Stimulated activated naive CD4-positive, alpha-beta T cell treated with Interleukin-2 at 50 U/mL for 16 hours (primary cell): Measurements from ENCODE around the gene ITGA2.

Experiments
- DNase-seq: peaks from one replicate; lab custom pipeline; 2025; lab: John Stamatoyannopoulos, UW

ITGA2 gene

DNA sequence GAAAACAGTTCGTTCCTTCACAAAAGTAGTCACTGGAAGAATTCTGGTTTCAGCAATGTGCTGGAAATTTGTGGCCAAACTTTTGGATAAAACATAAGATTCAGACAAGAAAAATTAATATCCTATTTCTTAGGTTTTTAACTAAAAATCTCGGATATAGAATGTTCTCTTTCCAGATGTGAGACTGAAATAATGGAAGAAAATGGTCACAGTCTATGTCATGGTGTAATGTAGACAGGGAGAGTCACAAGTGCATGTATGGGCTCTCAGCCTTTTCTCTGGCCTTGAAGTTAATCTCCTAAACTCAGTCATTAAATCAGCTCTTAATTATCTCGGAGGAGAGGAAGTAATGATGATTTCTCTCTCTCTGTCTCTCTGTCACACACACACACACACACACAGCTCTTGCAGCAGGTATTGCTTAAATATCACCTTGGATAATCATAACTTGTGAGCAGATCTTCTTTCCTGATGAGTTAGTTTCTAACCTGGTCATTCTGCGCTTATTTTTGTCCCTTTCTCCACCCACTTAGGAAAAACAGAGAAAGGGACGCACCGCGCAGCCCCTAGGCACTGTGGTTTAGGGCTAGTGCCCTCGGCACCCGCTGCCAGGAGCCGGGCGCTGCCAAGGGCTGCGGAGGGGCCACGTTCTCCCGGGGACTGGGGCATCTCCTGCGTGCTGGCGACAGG, 672 bp upstream of the ITGA2 start:
- DNase-seq, result no peak

DNA sequence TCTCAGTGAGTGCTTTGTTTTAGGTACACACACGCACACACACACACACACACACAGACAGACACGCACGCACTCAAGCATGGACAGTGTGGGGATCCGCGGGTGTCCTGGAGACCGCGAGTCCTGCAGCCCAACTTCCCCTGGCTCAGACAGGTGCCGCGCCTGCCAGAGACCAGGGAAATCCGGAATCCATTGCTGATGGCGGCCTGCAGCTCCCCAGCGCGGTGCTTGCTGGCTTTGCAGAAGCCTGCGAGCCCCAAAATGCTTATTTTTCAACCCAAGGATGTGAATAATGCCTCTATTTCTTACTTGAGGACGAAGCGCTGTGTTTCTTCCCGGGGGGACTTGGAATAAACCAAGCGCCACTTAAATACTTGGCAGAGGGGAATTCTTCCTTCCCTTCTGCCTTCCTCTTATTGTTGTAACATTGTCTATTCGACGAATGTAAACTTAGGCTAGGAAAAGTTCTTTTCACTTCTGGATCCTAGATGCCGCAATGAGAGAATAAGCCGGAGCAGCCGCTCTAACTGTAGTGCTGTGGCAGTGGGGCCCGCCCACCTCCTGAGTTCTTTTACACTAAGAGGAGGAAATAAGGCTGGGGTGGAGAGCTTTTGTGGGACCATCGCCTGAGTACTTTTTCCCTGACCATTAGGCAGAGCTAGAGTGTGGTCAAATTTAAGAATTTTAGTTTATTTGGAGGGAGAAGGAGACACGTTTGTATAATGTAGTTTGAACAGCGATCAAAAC, 802 bp downstream of the ITGA2 start:
- no peak for DNase-seq

DNA sequence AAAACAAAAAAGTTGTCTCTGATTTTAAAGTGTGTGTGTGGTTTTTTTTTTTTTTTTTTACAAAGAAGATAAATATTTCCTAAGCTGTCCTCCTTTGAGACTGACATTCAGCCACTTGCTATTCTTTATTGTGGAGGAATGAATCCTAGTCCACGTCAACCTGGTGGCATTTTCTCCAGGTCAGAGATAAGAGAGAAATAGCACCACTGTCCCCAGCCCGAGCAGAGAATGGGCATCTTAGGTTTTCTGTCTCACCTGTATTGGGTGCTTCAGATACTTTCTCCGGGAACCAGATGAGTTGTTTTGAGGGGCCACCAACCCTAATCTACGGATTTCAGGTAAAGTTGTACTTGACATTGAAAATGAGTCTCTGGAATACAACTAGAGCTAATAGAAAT, 1.4 kb downstream of the ITGA2 start:
- no peak for DNase-seq

DNA sequence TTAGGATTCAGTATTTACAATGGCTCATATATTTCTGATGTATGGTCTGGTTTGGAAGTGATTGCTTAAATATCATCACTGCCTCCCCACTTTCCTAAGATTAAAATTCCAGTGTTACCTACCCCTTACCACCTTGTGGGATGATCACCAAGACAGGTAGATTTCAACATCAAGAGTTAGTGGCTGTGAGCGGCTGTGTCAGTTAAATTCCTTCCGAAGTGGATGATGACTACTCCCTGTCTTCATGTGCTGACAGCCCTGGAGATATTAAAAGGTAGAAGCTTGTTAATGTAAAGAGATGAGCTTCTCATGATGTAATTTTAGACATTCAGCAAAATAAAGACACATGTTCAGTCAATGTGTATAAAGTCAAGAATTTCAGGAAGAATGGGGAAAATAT, 4.2 kb downstream of the ITGA2 start:
- no peak for DNase-seq

DNA sequence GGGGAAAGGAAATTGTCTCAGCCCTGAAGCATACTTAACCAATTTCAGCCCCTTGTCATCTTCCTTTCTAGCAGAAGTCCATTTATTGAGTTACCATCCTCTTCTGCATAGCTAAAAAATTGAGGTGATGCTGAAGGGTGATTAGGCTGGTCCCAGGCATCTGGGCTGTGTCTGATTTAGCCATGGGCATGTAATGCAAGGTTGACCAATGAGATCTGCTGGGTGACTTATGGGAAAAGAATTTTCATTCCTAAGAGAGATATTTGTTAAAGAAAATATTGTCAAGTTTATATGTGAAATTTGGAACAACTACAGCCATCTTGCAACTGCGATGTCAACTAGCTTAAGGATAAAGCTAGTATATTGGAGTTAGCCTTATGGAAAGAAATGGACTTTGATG, 5.1 kb downstream of the ITGA2 start:
- DNase-seq, result no peak

DNA sequence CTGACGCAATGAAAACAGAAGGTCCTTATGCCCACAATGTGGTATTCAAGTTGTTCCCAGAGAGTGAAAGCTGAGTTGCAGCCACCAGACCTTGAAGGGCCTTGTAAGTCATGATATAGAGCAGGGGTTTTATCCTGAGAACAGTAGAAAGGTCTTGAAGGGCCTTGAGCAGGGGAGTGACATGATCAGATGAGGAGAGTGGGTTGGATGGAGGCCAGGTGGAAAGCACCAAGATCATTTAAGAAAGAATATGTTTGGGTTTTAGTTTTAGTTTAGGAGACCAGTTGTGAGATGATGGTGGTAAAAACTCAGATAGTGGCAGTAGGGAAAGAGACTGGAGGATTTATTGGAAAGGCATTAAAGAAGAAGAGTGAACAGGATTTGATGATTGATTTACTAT, 5.9 kb downstream of the ITGA2 start:
- DNase-seq, result no peak

DNA sequence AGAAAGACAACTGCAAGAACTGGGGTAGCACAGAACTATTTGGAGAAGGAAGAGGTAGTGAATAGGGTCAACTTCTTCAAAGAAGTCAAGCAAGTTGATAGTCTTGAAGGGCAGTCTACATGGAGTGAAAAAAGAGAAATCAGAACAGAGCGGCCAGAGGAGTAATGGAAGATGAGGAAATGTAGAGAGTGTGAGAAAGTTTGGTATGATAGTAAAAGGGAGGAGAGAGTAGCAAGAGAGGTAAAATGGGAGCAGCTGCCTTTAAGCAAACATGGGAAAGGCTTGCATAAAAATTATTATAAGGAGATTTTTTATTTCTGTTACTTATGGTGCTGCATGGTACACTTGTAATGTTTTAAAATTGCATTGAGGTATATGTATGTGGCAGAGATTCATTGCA, 6.8 kb downstream of the ITGA2 start:
- DNase-seq, result no peak

DNA sequence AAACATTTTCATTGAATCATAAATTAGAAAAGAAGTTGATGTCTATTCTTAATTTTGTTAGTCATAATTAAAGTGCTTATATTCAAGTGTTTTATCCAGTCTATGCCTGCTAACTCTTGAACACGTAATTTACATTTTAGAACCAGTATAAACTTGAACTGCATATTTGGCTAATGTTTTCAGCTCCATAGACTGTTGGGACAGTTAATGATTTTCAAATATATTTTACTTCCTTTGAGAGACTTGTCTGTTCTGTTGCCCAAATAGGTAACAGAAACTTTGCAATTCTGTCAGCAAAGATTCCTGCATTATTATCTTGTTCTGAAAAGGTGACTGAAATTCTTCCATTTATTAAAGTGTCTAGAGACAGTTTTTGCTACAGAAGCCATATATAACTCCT, 7.8 kb downstream of the ITGA2 start:
- no peak for DNase-seq

DNA sequence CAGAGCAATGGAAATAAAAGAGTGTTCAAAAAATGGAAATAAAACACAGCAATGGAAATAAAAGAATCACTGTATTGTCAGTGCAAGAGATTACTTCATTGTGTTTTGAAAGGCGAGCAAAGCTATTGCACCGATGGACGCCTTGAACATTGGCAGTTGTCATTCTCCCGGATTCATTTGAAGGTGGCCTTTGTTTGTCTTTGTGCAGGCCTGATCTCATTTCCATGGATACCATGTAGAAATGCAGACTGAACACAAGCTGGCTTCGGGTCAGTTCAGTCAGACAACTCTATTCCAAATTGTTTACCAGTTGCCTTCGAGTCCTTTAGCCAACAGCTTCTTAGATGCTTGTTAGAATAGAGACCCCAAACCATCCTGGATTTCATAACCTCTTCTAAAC, 8.3 kb downstream of the ITGA2 start:
- no peak for DNase-seq

DNA sequence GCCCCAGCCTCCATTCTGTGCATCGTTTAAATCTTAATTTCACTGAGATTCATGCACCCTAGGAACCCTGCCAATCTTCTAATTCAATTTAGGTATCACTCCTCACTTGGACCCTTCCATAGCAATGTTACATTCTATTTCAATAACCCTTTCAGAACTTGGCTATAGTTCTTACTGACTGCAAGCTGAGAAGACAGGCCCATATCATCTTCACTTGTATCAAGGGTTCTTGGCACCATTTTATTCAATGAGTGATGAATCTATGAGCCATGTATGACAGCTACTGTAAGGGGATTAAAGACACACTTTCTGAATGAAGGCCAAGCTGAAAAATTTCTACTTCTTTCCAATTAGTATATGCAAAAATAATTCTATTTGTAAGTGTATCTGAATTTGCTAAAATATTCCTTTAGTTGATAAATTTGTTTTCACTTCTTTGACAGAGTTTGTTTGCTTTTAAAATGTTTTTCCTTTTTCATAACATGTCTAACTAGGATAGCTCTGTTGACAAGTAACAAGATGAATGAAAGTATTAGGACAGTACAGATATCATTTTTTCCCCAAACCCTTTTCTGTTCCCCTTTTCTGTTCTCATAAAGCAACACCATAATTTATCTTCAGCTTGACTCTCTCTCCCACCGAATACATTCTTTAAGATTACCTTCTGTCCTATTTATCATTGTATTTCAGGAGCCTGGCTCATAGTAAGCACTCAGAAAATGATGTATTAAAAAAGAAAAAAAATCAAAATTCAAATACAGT, 9.6 kb downstream of the ITGA2 start:
- DNase-seq, result no peak

DNA sequence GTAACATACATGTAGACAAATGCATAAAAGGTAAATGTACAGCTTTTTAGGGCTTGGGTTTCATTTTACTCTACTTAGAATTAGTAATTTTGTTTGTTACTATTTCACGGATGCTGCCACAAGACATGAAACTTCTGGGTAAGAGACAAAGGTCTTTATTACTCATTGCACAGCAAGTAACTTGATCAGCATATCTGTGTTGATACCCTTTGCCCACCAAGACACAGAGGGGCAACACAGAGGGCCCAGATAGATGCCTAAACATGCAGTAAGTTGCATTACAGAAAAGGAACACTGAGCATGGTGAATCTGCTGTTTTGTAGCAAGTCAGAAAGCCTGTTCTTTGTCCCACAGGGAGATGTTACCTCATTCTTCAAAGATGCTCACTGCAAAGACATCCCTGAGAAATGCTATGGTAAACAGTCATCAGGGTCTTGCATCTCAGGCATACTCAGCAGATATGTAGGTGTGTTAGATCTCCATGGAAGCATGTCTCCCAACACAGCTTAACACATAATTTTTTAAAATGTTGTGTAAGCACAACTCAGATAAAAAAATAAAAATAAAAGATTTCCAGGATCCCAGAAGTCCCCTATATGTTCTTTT, 10.3 kb downstream of the ITGA2 start:
- DNase-seq, result no peak

DNA sequence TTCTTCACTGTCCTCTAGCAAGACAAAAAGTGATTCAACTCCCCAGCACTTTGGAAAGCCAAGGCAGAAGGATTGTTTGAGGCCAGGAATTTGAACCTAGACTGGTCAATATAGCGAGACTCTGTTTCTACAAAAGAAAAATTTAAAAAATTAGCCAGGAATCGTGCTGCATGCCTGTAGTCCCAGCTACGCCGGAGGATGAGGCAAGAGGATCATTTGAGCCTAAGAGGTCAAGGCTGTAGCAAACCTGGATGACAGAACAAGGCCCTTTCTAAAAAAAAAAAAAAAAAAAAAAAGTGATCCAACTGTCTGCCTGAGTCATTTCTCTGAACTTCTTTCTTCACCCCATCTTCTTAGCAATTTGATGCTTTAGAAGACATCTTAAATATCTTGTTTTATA, 12.4 kb downstream of the ITGA2 start:
- no peak for DNase-seq

DNA sequence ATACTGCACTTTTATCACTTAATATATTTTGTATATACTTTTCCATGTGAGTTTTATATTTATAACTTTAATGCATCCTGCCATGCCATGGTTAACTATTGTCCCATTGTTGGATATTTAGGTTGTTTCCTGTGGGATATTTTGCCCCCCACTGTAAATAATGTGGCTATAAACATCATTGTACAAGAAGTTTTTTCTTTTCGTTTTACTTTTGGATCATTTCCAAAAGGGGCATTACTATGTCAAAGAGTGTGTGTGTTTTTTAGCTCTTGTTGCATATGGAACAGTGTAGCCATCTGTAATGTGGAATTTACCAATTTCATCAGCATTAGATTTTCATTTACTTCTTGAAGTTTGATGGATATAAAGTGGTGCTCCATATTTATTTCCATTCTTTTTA, 13.3 kb downstream of the ITGA2 start:
- no peak for DNase-seq

DNA sequence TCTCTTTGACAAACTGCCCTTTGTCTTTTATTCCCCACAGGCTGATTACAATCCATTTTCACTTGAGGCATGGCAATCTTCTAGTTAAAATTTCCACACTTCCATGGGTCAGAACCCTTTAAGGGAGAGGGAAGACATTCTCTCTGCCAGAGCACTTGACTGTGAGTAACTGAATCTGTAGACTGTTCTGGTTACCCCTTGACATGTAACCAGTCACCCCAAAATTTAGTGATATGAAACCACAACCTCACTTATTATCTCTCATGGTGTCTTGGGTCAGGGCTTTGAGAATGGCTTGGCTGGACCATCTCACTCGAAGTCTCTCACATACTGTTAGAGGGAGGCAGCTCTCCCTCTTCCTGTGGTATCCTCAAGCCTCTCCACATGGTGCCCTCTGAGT, 14.0 kb downstream of the ITGA2 start:
- no peak for DNase-seq

DNA sequence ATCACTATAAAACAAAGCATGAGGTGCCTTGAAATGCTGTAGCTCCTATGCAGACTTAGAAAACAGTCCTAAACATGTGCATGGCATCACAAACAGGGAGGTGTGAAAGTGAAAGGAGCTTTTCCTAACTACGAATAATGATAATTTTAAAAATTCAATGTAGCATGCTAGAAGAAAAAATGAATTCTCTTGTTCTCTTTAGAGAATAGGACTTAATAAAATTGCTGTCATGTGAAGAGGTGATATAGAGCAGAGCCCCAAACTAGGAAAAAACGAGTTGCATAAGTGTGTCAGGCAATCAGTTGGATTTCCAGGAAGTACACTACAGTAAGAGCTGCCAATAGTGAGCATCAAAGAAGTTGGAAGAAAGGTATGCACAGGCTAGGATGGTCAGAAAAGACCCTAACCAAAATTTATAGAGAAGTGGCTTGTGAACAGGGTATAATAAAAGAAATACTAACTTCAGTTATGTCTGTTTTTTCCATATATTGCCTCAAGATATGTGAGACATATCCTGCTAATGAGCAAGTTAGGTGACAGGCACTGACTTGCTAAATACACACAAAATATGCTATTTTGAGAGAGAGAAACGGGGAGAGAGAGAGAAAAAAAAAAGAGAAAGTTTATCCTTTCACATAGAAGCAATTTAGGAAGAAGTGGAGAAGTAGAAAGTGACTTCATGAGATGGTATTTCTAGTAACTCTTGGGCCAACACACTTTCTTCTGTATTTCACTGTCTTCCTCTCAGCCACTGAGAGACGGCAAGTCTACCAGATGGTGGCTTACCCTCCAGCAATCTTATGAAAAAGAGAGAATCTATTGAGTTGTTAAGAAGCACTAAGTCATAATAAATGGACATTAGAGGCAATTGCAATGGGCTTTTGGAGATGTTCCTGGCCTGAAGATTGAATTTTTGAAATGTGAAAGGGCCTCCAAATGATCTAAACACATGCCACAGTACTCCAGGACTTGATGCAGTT, 18.0 kb downstream of the ITGA2 start:
- no peak for DNase-seq

DNA sequence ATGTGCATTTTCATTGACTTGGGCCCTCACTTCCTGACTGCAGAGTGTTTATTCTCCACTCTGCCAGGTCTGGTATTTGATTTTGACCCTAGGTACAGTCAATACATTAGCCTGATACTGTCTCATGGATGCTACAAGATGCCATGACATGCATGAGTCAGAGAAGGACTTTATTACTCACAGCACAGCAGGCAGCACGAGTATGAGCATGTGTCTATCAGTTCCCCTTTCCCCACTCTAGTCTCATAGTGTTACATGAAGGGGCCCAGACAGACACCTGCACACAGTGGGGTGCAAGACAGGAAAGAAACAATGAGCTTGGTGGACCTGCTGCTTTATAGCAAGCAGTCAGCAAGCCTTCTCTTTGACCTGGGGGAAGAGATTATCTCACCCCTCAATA, 19.6 kb downstream of the ITGA2 start:
- DNase-seq, result no peak

DNA sequence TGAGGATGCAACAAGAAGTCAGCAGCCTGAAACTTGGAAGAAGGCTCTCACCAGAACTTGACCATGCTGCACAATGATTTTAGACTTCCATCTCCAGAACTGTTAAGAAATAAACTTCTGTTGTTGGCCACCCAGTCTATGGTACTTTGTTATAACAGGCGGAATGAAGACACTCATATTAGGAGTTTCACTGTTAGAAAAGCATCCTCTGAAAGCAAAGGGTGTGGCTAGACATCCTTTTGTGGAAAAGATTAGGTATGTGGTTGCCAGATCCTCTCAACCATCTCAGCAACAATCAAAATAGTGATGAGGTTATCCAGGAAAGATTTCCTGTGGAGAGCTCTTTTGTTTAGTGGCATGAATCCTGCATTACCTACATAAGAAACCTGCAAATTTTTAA, 20.7 kb downstream of the ITGA2 start:
- DNase-seq, result no peak

DNA sequence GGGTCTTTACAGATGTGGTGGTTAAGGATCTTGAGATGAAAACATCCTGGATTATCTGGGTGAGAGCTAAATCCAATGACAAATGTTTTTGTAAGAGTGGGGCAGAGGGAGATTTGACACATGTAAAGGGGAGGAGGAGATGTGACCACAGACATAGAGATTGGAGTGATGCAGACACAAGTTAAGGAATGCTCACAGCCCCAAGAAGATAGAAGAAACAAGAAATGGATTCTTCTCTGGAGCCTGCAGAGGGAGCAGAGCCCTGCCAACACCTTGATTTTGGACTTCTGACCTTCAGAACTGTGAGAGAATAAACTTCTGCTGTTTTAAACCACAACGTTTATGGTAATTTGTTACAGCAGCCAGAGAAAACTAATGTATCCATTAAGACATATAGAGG, 21.7 kb downstream of the ITGA2 start:
- DNase-seq, result no peak

DNA sequence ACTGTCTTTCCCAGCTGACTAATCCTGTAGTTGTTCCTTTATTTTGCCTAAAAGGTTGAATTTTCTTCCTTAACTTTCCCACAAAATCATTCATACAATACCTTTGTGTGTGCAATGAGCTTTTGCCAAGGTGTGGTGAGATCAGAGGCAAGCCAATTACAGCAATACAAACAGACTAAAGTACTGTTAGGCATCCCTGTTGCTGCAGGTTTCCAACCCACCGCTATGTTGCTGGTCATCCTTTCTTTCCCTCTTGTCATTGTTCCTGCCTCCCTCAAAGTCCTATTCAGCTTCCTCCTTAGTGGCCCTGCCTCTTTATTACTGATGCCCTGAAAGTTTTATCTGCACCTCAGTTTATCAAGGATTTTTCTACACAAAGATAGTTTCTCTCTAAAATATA, 22.1 kb downstream of the ITGA2 start:
- DNase-seq, result no peak

DNA sequence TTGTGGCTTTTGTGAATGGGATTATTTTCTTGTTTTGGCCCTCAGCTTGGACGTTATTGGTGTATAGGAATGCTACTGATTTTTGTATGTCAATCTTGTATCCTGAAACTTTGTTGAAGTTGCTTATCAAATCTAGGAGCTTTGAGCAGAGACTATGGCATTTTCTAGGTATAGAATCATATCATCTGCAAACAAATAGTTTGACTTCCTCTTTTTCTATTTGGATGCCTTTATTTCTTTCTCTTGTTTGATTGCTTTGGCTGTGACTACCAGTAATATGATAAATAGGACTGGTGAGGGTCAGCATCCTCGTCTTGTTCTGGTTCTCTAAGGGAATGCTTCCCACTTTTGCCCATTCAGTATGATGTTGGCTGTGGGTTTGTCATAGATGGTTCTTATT, 24.7 kb downstream of the ITGA2 start:
- no peak for DNase-seq

DNA sequence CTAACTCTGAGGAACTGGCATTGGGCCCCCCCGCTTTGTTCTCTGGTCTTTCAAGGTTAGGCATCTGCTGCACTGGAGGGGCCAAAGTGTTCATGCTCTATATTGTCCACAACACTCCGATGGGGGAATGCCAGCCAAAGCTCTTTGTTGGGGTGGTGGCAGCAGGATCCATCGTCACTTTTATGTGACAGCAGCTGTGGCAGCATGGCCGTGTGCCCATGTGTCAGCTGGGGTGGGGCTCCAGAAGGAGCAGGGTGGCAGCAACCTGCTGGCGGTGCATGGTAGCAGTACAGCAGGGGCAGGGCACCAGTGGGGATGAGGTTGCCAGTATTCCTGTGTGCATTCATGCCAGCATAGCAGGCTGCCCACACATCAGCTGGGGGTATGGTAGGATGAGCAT, 28.2 kb downstream of the ITGA2 start:
- DNase-seq, result no peak
